Measurements from ENCODE around the gene HBA2. TPM values are rescaled to one million over a fixed set of nuclear protein-coding genes. Genes with fewer than 3 reads are reported as not detected.

HBA2 gene
- total and polyA plus RNA-seq, 2 of the 4 experiments (the other 2 are of a cell fraction), result not detected

DNA sequence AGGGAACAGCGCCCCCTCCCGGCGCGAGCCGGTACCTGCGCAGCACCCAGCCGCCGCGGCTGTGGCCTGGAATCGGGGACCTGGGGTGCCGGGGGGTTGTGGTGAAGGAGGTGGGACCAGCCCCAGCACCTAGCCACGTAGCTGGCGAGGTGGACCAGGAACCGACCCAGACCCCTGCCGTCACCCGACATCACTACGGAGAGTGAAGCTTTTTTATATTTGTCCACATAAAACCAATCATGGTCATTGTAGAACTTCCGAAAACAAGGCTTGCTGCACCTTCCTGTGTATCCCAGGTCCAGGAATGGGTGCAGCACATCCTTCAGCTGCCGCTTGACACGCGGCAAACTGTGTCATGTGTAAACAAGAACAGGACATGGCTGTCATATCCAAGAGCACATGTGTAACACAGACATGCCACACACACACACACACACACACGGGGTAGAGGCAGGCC, 8.9 kb downstream of the HBA2 start:
- Histone ChIP-seq H3K9ac (ENCODE audit: low read depth, low read length) (no peak overlapping the region), H3K14ac (replicated peaks; ENCODE audit: low read depth, low read length) (no peak overlapping the region), H2AK5ac (ENCODE audit: low read depth, low read length) (no peak overlapping the region), H4K8ac (ENCODE audit: low read depth in 2 of 2, low read length in 2 of 2) (no peak overlapping the region), H4K20me1 (ENCODE audit: insufficient read depth, low read length) (peaks cover 12% of the 10 kb centered on the region), H2BK5ac (ENCODE audit: low read depth, low read length, poor library complexity, severe bottlenecking) (no peak overlapping the region), H3K36me3 (ENCODE audit: control insufficient read depth, insufficient read depth, low read length) (peaks cover 9% of the 10 kb centered on the region; the same call in 1 of the 2 replicates), H4K5ac (ENCODE audit: low read depth, low read length) (no peak overlapping the region), H2AK9ac (replicated peaks; ENCODE audit: low read depth, low read length, poor library complexity) (peak overlapping the region; percentile 80), H2AFZ (replicated peaks; ENCODE audit: low read length, poor library complexity) (peak overlapping the region; percentile 84), H2BK20ac (ENCODE audit: low read depth, low read length) (no peak overlapping the region), H3K56ac (ENCODE audit: extremely low read depth, insufficient read depth, low read length) (no peak overlapping the region), H3K27ac (ENCODE audit: insufficient read depth, low read length) (no peak overlapping the region), H2BK120ac (ENCODE audit: low read depth, low read length) (no peak overlapping the region), H3K79me1 (ENCODE audit: low read depth in 1 of 2, low read length in 2 of 2) (0 out of 4 replicates have a peak, but pooled peaks cover 0 to 8% of the 10 kb centered on the region in 2 experiments), H3K4me1 (ENCODE audit: control insufficient read depth, insufficient read depth, low read length) (peaks cover 5% of the 10 kb centered on the region; the same call in 1 of the 2 replicates), H2BK15ac (ENCODE audit: low read depth, low read length) (no peak overlapping the region), H3K4me2 (ENCODE audit: low read depth, low read length) (no peak overlapping the region), H3K18ac (ENCODE audit: low read depth, low read length) (no peak overlapping the region), H3K9me1 (ENCODE audit: insufficient read depth, low read length) (no peaks in the 10 kb centered on the region), H3K4ac (ENCODE audit: low read depth, low read length) (no peak overlapping the region), H3K4me3 (ENCODE audit: insufficient read depth, low read depth, low read length) (no peak overlapping the region), H3K23ac (ENCODE audit: low read depth, low read length) (no peak overlapping the region), H3K27me3 (ENCODE audit: control insufficient read depth, insufficient read depth, low read length) (peaks cover 25% of the 10 kb centered on the region), H3K9me3 (ENCODE audit: control insufficient read depth, insufficient read depth, low read length) (no peaks in the 10 kb centered on the region), H4K91ac (ENCODE audit: insufficient read depth, low read depth, low read length) (no peak overlapping the region)
- no peak for DNase-seq
- no TSS peak for BruUV-seq (replicated peaks)
- in situ Hi-C loops (cut with MboI; ENCODE audit: low sequenced_read_pairs) (loop anchor here (5.0 kb wide), 1 partner anchor 74 kb away; no protein-coding TSS in a partner anchor), intact Hi-C loops (cut with micrococcal nuclease) (loop anchor here (1.0 to 5.0 kb wide), 2 partner anchors 44 to 74 kb away; partner anchors contain the start of gene NPRL3), dilution Hi-C loops (cut with HindIII; ENCODE audit: low sequenced_read_pairs, unreplicated experiment) (no loop called here)
- WGBS, 2 experiments (ENCODE audit: extremely low coverage in 2 of 2, insufficient read length in 1 of 2), result 30% methylated on average over 2 of the region's 22 CpGs; no CpG with 5 or more reads in 1 of the 2 experiments
- ChIA-PET CTCF (interaction anchor here (0.6 to 2.5 kb wide), 3 partner anchors 12 to 75 kb away, joined by 3 to 11 read pairs (median 3); no protein-coding TSS in a partner anchor), POLR2A (ENCODE audit: unreplicated experiment) (no interaction called here)
- TF ChIP-seq MAZ (IDR thresholded peaks at IDR 0.05; ENCODE audit: borderline replicate concordance, low read depth, low read length), result peak; percentile 53; the same call in 1 of the 2 replicates
- no peak for TF ChIP-seq NFE2L2 (IDR thresholded peaks at IDR 0.05; ENCODE audit: low read depth, low read length)
- TF ChIP-seq SMC3 (IDR thresholded peaks at IDR 0.05; ENCODE audit: low read depth, low read length), result peak; percentile 69
- no peak for TF ChIP-seq CEBPB (IDR thresholded peaks at IDR 0.05; ENCODE audit: low read depth, low read length)
- no peak for TF ChIP-seq CHD1 (IDR thresholded peaks at IDR 0.05; ENCODE audit: low read depth, low read length)
- no peak for TF ChIP-seq RCOR1 (IDR thresholded peaks at IDR 0.05; ENCODE audit: insufficient replicate concordance, low read length)
- TF ChIP-seq MAFK (IDR thresholded peaks at IDR 0.05; ENCODE audit: low read depth, low read length), result no peak
- TF ChIP-seq POLR2A (IDR thresholded peaks at IDR 0.05; ENCODE audit: low read depth, low read length), result no peak
- TF ChIP-seq, protein P1, sequence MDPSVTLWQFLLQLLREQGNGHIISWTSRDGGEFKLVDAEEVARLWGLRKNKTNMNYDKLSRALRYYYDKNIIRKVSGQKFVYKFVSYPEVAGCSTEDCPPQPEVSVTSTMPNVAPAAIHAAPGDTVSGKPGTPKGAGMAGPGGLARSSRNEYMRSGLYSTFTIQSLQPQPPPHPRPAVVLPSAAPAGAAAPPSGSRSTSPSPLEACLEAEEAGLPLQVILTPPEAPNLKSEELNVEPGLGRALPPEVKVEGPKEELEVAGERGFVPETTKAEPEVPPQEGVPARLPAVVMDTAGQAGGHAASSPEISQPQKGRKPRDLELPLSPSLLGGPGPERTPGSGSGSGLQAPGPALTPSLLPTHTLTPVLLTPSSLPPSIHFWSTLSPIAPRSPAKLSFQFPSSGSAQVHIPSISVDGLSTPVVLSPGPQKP (IDR thresholded peaks at IDR 0.05; ENCODE audit: borderline replicate concordance, low read depth, low read length), result no peak
- TF ChIP-seq, protein P2, sequence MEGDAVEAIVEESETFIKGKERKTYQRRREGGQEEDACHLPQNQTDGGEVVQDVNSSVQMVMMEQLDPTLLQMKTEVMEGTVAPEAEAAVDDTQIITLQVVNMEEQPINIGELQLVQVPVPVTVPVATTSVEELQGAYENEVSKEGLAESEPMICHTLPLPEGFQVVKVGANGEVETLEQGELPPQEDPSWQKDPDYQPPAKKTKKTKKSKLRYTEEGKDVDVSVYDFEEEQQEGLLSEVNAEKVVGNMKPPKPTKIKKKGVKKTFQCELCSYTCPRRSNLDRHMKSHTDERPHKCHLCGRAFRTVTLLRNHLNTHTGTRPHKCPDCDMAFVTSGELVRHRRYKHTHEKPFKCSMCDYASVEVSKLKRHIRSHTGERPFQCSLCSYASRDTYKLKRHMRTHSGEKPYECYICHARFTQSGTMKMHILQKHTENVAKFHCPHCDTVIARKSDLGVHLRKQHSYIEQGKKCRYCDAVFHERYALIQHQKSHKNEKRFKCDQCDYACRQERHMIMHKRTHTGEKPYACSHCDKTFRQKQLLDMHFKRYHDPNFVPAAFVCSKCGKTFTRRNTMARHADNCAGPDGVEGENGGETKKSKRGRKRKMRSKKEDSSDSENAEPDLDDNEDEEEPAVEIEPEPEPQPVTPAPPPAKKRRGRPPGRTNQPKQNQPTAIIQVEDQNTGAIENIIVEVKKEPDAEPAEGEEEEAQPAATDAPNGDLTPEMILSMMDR (conservative IDR thresholded peaks at IDR 0.05; ENCODE audit: low read depth, low read length), result peak; percentile 90
- no peak for TF ChIP-seq MXI1 (IDR thresholded peaks at IDR 0.05; ENCODE audit: borderline replicate concordance, low read depth, low read length)
- TF ChIP-seq, protein P3, sequence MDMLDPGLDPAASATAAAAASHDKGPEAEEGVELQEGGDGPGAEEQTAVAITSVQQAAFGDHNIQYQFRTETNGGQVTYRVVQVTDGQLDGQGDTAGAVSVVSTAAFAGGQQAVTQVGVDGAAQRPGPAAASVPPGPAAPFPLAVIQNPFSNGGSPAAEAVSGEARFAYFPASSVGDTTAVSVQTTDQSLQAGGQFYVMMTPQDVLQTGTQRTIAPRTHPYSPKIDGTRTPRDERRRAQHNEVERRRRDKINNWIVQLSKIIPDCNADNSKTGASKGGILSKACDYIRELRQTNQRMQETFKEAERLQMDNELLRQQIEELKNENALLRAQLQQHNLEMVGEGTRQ (IDR thresholded peaks at IDR 0.05; ENCODE audit: low read depth, low read length), result no peak
- no peak for TF ChIP-seq FOS (IDR thresholded peaks at IDR 0.05; ENCODE audit: low read depth, low read length)
- peak; percentile 80; the same call in 1 of the 2 replicates for TF ChIP-seq RAD21 (IDR thresholded peaks at IDR 0.05; ENCODE audit: low read length)
- no peak for TF ChIP-seq BHLHE40 (IDR thresholded peaks at IDR 0.05; ENCODE audit: low read depth, low read length)
- TF ChIP-seq RFX5 (IDR thresholded peaks at IDR 0.05; ENCODE audit: low read depth, low read length), result no peak
- no peak for ATAC-seq (ENCODE audit: low read depth)
